ENCODE results near the gene NR3C2. TPM values are rescaled to one million over a fixed set of nuclear protein-coding genes. Genes with fewer than 3 reads are reported as not detected.

NR3C2 gene
- total and polyA plus RNA-seq, 2 of the 4 experiments (the other 2 are of a cell fraction): 1.1 to 2.3 TPM

GRCh38 chr4:148444296-148445070, 2.3 kb upstream of the NR3C2 start:
- Histone ChIP-seq H2BK20ac (ENCODE audit: low read depth, low read length) (no peak overlapping the region), H3K14ac (replicated peaks; ENCODE audit: low read depth, low read length) (no peak overlapping the region), H3K4me1 (ENCODE audit: control insufficient read depth, insufficient read depth, low read length) (no peaks in the 10 kb centered on the region), H4K91ac (ENCODE audit: insufficient read depth, low read depth, low read length) (no peak overlapping the region), H3K18ac (ENCODE audit: low read depth, low read length) (no peak overlapping the region), H2AFZ (replicated peaks; ENCODE audit: low read length, poor library complexity) (peak overlapping the region; percentile 78), H3K9me1 (ENCODE audit: insufficient read depth, low read length) (no peaks in the 10 kb centered on the region), H2BK120ac (ENCODE audit: low read depth, low read length) (no peak overlapping the region), H3K27me3 (ENCODE audit: control insufficient read depth, insufficient read depth, low read length) (peaks cover 38% of the 10 kb centered on the region), H2AK9ac (replicated peaks; ENCODE audit: low read depth, low read length, poor library complexity) (peak overlapping the region; percentile 66), H3K56ac (ENCODE audit: extremely low read depth, insufficient read depth, low read length) (no peak overlapping the region), H2BK15ac (ENCODE audit: low read depth, low read length) (no peak overlapping the region), H4K20me1 (ENCODE audit: insufficient read depth, low read length) (no peaks in the 10 kb centered on the region), H3K79me1 (ENCODE audit: low read depth in 1 of 2, low read length in 2 of 2) (no peaks in the 10 kb centered on the region), H3K4me2 (ENCODE audit: low read depth, low read length) (peak overlapping the region; percentile 80), H4K8ac (ENCODE audit: low read depth in 2 of 2, low read length in 2 of 2) (no peak overlapping the region), H2AK5ac (ENCODE audit: low read depth, low read length) (no peak overlapping the region), H3K27ac (ENCODE audit: insufficient read depth, low read length) (no peak overlapping the region), H3K23ac (ENCODE audit: low read depth, low read length) (no peak overlapping the region), H3K36me3 (ENCODE audit: control insufficient read depth, insufficient read depth, low read length) (no peaks in the 10 kb centered on the region), H4K5ac (ENCODE audit: low read depth, low read length) (no peak overlapping the region), H3K9ac (ENCODE audit: low read depth, low read length) (no peak overlapping the region), H3K4me3 (ENCODE audit: insufficient read depth, low read depth, low read length) (peak overlapping the region; percentile 50), H3K4ac (ENCODE audit: low read depth, low read length) (no peak overlapping the region), H2BK5ac (ENCODE audit: low read depth, low read length, poor library complexity, severe bottlenecking) (no peak overlapping the region), H3K9me3 (ENCODE audit: control insufficient read depth, insufficient read depth, low read length) (no peaks in the 10 kb centered on the region)
- ChIA-PET POLR2A (ENCODE audit: unreplicated experiment) (no interaction called here), CTCF (no interaction called here)
- intact Hi-C loops (cut with micrococcal nuclease): loop anchor here (2.0 to 5.0 kb wide), 4 partner anchors 512 to 1453 kb away; no protein-coding TSS in a partner anchor
- DNase-seq: no peak
- 0% methylated on average over 13 of the region's 89 CpGs; no CpG with 5 or more reads in 1 of the 2 experiments for WGBS, 2 experiments (ENCODE audit: extremely low coverage in 2 of 2, insufficient read length in 1 of 2)
- dilution Hi-C loops (cut with HindIII; ENCODE audit: low sequenced_read_pairs, unreplicated experiment): no loop called here
- 0 out of 2 replicates have a peak, but pooled peaks have one; percentile 3 for TF ChIP-seq CTCF (conservative IDR thresholded peaks at IDR 0.05; ENCODE audit: low read depth, low read length)
- TF ChIP-seq CEBPB (IDR thresholded peaks at IDR 0.05; ENCODE audit: low read depth, low read length): no peak
- in situ Hi-C loops (cut with MboI; ENCODE audit: low sequenced_read_pairs): no loop called here
- BruUV-seq (replicated peaks): no TSS peak
- no peak; the same call in 1 of the 2 replicates for ATAC-seq (ENCODE audit: low read depth)

All from IMR-90 (cell line).